Stimulated activated CD4-positive, alpha-beta T cell treated with anti-CD3 and anti-CD28 coated beads, Interleukin-12 subunit alpha, Interleukin-12 subunit beta, amount 100 ng/mL, for 48 hours (primary cell): ENCODE measurements around the gene RB1.
"Not testable (repeated sequence)": the region's sequence is repeated elsewhere in the genome, so short reads cannot be mapped to it uniquely, and the experiment has no call there.

ENCODE experiments used
- DNase-seq, 3 donors: peaks; one replicate each; pipeline ENCODE4 v3.0.0-alpha.2; 2020; ENCODE audit warnings: low read depth in 2 of 3, low spot score in 1 of 3

RB1 gene

DNA sequence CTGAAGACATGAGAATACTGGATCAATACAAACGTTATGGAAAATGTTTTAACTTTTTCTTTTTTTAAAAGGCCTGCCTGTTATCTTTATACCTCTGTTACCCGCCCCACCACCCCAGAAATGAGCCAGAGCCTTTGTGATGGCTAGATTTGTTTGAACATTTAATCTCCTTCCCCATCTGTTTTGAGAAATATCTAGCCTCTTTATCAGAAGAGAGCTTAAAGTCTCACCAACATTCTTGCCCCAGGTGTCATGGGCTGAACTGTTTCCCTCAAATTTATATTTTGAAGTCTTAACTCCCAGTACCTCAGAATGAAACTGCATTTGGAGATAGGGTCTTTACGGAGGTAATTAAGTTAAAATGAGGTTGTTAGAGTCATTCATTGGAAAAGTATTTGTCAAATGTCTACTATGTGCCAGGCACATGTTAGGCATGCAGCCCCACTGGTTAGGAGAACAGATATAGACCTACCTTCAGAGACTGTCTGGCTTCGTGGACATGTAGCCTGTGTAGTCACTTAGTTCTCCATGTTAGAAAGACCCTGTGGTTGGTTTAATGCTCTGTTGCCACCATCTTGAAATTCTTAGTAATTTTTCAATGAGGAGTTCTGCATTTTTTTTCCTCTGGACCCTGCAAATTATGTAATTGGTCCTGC, 6.3 kb upstream of the RB1 start:
- no peak for DNase-seq

DNA sequence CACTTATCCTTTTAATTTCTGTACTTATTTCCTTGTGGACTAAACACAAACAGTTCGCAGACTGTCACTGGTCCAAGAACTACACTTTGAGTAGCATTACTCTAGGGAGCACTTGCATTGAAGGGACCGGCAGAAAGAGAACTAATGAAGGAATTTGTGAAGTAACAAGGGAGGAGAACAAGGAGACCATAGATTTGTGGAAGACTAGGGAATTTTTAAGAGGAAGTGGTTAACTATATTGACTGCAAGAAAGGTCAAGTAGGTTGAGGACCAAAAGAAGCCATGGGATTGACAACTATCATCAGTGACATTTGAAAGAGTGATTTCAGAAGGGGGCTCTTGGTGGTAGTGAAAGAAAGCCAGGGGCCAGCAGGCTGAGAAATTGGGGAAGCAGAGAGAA, 4.0 kb upstream of the RB1 start:
- no peak for DNase-seq

DNA sequence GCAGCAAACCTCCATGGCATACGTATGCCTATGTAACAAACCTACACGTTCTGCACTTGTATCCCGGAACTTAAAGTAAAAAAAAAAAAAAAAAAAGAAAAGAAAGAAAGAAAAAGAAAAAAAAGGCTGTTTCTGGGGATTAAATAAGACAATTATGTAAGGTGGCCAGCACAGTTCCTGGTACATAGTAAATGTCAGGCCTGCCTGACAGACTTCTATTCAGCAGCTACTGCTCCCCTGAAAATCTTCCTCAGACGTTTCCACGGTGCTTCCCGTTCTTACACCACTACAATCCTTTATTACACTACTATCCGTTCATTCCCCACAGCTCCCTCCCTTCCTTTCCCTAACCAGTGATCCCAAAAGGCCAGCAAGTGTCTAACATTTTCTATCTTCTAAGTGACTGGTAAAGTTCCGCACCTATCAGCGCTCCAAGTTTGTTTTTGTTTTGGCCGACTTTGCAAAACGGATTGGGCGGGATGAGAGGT, 636 bp upstream of the RB1 start:
- no peak for DNase-seq

DNA sequence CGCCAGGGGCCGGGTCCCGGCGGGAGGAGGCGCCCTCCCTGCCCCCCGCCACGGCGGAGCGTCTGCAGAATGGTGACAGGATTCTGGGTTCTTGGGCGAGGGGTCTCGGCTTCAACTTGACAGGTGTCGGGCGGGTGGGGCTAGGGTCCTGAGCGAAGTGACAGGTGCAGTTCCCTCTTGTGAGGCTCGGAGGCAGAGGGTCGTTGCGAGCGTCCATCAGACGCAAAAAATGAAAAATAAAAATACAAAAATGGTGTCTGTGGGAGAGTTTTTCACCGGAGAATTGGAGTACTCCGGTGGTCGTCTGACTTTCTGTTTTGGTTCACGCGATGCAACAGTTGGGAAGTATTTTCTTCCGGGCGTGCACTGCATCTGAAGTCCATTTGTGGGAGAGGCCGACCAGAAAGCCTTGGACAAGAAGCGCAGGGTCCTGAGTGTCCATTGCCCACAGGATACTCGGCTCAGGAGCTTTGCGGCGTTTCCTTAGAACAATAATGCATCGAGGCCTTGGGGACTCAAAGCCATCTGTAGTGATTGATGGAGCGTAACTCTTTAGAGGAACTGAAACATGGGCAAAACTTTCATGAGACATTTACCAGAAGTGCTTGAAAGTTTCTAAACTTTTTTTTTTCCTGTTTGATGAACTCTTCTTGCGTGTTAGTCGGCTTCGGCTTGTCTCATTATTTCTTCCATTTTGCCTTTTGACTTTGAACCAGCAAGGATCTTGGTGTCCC, 759 bp downstream of the RB1 start:
- no peak for DNase-seq

DNA sequence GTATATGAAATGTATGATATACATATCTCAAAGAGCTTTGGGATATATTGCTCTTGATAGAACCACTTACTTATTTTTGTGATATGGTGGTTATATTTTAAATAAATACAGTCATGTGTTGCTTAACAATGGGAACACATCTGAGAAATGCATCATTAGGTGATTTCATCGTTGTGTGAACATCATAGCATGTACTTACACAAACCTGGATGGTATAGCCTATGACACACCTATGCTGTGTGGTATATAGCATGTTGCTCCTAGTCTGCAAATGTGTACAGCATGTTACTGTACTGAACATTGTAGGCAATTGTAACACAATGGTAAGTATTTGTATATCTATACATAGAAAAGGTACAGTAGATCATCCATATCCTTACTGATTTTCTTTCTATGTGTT, 7.7 kb downstream of the RB1 start:
- DNase-seq: no peak

DNA sequence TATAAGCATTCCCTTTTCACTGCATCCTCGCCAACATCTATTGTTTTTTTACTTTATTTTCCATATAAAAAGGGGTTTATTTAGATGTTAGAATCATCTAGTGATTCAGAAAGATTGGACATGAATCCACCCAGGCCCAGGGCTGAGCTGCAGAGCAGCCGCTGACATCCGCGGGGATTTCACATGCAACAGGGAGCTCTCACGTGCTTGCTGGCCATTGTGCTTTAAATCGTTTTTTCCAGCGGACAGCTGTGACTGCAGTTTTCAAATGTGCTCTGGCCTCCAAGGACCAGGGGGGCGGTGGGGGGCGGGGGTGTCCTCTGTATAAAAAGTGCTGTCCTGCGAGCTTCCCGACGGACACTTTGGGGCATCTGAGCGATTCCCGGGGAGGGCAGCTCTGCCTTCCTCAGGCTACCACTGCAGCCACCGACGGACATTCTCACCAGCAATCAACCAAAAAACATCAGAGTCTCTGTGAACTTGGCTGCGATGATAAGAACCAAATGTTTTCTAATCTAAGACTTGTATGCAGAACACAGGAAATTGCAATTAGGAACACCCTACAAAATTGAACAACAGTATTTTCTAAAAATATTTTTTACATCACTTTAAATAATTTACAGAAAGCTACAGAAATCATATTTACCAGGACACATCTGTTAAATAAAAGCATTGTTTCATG, 12.6 kb downstream of the RB1 start:
- DNase-seq: no peak

DNA sequence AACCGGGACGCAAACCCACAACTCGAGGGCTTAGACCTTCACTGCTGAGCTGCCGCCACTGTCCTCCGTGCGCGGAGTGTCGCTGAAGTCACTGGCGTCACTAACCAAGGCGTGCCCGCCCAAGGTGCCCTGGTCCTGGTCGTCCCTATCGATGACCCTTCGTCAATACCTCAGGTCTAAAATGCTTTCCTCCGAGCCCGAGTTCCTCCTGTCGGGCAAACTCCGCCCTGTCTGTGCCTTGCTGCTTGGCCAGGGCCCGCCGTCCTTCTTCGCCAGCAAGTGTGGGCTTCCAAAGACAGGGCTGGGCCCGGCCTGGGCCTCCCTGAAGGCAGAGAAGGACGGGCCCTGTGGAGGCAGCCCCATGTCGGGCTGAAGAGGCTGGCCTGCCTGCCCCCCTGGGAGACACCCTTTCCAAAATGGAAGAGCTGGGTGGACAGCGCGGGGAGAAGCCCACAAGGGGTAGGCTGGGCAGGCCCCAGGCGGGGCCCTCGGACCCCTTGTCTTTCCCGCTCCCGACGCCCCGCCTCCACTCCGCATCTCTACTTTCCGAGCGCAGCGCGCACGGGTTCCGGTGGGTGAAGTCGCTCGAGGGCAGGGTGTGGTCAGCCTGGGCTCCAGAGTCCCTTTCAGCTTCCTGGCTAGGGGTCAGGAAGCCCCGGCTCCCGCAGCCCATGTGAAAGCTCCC, 13.4 kb downstream of the RB1 start:
- DNase-seq: no peak

DNA sequence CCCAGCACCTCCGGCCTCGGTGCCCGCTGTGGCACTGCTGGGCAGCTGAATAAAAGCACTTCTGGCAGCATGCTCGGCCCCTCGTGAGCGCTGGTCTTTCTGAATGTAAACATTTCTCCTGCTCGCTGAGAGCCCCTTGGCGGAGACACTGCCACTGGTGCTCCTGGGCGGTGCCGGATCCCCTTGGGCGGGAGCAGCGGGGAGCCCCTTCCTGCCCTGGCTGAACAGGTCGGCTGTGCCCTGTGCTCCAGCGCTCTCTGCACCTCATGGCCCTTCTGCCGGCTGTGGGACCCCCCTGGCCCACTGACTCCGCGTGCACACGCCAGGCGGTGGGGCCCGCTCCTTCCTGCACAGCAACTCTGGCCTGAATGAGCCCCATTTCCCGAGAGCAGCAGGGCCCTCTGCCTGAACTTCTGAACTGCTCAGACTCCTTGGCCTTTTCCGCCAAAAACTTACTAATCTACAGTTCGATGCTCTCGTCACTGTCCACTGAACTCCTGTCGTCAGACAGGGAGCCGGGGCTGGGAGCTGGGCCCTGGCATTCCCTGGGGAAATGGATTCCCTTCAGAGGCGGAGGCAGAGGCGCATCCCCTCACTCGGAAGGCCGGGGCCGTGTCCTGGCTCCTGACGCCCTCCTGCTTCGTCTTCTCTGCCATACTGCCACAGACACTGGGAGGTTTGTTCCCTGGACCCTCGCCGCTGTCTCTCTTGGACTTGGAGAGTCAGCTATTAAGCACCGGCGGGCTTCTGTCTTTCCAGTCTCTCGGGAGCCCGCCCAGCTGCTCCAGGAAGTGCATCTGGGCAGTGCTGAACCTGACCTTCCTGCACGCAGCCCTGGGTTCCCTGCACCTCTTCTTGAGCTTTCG, 14.2 kb downstream of the RB1 start:
- no peak for DNase-seq

DNA sequence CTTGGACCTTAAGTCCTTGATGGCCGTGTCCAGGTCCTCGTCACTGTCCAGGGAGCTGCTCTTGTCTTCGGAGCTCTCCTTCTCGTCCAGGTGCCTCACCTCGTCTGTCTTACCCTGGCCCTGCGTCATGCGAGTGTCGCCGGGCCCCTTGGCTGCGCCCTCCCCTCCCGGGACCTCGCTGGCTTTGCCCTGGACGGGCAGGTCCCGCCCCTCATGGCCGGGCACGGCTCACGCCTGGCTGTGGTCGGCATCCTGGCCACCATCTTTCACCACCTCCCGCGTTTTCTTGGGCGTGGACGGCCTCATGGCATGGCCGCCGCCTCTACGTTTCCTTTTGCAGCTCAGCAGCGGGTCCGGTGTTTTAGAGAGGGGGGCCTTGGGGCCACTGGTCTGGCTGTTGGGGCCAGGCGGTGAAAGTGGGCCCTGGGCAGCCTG, 14.8 kb downstream of the RB1 start:
- DNase-seq: no peak

DNA sequence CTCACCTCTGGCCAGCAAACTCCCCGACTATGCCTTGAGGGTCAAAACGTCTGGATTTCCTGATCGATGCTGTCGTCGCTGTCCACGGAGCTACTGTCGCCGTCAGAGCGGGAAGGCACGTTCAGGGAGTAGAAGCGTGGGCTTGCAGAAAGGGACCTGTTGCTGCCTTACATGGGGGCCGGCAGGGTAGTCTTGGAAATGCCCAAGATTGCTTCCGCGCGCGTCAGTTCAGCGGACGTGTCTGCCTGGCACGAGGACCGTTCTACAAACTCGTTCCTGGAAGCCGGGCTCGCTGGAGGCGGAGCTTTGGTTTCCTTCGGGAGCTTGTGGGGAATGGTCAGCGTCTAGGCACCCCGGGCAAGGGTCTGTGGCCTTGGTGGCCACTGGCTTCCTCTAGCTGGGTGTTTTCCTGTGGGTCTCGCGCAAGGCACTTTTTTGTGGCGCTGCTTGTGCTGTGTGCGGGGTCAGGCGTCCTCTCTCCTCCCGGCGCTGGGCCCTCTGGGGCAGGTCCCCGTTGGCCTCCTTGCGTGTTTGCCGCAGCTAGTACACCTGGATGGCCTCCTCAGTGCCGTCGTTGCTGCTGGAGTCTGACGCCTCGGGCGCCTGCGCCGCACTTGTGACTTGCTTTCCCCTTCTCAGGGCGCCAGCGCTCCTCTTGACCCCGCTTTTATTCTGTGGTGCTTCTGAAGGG, 15.4 kb downstream of the RB1 start:
- no peak for DNase-seq

DNA sequence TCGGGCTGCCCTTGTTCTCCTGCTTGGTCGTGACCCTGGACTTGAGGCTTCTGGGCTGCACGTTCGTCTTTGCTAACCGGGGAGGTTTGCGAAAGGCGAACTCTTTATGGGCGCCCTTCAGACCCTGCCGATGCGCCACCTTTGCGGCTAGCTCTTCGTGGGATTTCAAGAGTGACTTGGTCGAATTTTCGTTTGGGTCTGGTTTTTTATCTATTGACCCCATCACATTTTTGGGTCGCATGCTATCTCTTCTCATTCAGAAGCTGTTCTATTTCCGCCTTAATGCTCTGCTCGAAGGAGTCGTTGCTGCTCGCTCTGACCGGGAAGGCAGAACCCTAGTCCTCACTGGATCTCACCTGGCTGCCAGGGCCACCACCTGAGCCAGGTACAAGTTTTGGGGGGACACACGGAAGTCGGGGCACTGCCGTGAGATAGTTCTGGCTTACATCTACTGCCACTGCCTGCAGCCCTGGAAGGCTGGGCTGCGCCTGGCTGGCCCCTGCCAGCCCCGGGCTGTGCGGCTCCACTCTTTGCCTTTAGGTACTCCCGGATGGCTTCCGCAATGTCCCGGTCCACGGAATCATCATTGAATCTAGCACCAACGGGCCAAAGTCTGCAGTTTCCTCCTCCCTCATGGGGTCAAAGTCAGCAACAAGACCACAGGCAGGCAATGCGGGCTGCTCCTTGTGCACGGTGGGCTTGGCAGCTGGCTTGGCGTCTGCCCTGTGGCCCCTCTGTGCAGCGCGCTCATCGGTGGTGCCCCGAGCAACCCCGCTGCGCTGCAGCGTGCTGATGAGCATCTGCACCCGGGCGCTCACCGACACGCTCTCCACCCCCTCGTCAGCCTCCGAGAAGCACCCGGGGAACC, 16.2 kb downstream of the RB1 start:
- DNase-seq: no peak

DNA sequence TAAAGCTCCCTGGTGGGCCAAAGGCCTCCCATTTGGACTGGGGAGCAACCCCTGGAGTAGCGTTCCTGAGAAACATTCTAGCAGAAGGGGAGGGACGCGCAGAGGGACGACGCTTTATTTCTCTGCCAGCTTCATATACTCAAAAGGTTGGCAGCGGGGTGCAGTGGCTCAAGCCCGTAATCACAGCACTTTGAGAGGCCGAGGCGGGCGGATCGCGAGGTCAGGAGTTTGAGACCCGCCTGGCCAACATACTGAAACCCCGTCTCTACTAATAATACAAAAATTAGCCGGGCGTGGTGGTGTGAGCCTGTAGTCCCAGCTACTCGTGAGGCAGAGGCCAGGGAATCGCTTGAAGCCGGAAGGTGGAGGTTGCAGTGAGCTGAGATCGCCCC, 16.8 kb downstream of the RB1 start:
- no peak for DNase-seq

DNA sequence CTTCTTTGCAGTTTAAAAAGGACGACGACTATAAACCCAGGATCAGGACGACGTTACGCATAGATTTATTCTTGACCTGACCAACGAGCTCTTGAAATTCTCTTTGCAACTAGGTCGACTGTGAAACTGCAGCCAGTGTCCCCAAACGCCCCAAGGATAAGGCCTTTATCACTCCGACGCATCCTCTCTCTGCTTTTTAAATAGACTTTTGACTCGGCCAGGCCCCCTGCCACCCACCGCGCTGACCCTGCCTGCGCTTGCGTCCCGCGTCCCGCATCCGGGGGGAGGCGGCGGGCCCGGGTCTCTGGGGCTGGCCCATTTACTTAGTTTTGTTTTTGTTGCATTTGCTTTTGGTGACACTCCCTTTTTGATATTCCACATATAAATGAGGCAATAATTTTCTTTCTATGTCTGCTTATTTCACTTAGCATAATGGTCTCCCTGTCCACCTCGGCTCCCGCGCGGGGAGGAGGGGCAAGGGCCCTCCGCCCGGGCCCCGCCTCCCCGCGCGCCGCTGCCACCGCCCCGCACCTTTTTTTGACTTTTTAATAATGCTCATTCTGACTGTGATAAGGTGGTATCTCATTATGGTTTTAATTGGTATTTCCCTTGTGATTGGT, 17.4 kb downstream of the RB1 start:
- no peak for DNase-seq

DNA sequence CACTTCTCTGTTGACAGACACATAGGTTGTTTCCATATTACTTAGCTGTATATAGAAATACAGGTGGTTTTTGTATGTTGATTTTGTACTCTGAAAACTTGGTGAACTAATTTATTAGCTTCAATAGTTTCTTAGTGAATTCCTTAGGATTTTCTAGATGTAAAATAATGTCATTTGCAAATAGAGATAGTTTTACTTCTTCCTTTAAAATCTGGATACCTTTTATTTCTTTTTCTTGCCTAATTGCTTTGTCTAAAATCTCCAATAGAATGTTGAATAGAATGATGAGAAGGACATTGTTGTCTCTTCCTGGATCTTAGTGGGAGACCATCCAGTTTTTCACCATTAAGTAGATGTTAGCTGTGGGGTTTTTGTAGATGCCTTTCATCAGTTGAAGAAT, 18.7 kb downstream of the RB1 start:
- DNase-seq: no peak

DNA sequence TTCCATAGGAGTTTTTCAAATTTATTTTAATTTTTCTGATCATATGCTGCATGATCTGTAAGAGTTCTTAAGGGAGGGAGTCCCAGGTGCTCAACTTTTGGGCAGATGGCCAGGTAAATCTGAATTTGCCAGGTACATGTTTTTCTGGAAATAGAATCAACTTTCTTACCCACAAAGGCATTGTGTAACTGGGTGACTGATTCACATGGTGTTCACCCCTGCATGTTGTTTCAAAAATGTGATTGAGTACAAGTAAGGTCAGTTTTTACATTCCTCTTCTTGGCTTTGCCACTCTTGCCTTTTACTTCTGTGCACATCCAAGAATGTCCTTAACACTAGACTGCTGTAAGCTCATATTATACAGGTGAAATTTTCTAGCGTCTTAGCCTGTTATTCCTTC, 30.4 kb downstream of the RB1 start:
- no peak for DNase-seq

DNA sequence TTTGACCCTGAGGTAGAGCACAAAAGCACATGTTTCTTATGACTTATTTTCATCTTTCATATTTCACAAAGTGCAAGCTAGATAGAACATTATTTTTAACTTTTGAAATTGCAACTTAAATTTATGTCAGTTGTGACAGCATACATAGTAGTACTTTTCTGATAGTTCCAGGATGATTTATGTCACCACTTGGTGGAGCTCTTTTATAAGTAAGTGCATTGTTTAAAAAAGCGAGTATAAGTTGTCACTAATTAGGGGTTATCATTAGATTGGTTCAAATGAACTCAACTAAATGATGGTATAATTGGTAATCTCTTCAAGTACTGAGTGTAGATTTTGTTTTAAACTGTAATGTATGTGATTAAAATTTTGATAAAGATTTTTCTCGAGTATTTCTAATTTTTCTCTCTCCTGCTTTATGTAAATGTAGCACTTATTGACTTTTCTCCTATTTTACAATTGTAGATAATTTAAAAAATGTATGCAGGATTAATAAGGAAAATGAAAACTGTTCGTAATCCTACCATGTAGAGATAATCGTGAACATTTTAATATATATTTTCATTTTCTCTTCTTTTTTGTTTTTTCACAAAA, 31.1 kb downstream of the RB1 start:
- no peak for DNase-seq

DNA sequence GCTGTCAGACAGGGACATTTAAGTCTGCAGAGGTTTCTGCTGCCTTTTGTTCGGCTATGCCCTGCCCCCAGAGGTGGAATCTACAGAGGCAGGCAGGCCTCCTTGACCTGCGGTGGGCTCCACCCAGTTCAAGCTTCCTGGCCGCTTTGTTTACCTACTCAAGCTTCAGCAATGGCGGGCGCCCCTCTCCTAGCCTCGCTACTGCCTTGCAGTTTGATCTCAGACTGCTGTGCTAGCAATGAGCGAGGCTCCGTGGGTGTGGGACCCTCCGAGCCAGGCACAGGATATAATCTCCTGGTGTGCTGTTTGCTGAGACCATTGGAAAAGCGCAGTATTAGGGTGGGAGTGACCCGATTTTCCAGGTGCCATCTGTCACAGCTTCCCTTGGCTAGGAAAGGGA, 35.6 kb downstream of the RB1 start:
- DNase-seq: not testable (repeated sequence)

DNA sequence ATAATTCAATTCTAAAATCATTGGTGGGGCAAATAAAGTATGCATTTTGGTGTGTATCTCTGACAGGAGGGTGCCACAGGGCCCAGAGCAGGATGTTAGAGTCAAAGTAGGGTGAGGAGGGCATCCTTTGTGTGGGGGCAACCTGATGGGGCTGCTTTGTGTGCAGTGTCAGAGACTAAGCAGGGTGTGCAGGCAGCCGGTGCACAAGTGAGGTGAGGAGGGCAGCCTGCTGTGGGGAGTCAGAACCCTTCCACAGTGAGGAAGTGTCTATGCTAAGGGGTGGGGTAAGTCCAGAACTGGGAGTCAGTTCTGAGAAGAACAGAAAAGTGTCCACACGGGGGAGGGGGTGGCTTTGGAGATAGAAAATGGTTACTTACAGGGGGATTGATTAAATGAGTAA, 40.7 kb downstream of the RB1 start:
- no peak for DNase-seq
